Measurements from ENCODE around the gene ZNF862.

- TF ChIP-seq CTCF (IDR thresholded peaks at IDR 0.05) (no peak), EP300 (IDR thresholded peaks at IDR 0.05) (no peak), POLR2AphosphoS5 (IDR thresholded peaks at IDR 0.05) (no peak), POLR2A (IDR thresholded peaks at IDR 0.05) (no peak)
These were observed 21.7 kb downstream of the ZNF862 start for GRCh38 chr7:149859876-149860275.
